ENCODE measurements around the gene IFI27.

Gene IFI27

DNA sequence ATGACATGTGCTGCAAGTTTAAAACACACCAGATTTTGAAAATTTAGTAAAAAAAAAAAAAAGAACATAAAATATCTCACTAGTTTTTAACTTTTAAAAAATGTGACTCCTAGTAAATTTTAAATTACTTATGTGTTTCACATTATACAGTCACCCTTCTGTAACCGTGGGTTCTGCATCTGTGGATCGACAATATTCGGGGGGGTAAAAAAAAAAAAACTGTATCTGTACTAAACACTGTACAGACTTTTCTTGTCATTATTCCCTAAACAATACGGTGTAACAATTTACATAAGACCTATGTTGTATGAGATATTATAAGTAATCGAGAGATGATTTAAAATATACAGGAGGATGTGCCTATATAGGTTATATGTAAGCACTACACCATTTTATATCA, 32.7 kb upstream of the IFI27 start:
- no peak overlapping the region for H3K4me3 ChIP-seq (ENCODE audit: low read depth, low read length)
- DNase-seq (ENCODE audit: low read depth), result no peak
- TF ChIP-seq, protein P1, sequence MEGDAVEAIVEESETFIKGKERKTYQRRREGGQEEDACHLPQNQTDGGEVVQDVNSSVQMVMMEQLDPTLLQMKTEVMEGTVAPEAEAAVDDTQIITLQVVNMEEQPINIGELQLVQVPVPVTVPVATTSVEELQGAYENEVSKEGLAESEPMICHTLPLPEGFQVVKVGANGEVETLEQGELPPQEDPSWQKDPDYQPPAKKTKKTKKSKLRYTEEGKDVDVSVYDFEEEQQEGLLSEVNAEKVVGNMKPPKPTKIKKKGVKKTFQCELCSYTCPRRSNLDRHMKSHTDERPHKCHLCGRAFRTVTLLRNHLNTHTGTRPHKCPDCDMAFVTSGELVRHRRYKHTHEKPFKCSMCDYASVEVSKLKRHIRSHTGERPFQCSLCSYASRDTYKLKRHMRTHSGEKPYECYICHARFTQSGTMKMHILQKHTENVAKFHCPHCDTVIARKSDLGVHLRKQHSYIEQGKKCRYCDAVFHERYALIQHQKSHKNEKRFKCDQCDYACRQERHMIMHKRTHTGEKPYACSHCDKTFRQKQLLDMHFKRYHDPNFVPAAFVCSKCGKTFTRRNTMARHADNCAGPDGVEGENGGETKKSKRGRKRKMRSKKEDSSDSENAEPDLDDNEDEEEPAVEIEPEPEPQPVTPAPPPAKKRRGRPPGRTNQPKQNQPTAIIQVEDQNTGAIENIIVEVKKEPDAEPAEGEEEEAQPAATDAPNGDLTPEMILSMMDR (conservative IDR thresholded peaks at IDR 0.05; ENCODE audit: low read depth, low read length), result no peak

DNA sequence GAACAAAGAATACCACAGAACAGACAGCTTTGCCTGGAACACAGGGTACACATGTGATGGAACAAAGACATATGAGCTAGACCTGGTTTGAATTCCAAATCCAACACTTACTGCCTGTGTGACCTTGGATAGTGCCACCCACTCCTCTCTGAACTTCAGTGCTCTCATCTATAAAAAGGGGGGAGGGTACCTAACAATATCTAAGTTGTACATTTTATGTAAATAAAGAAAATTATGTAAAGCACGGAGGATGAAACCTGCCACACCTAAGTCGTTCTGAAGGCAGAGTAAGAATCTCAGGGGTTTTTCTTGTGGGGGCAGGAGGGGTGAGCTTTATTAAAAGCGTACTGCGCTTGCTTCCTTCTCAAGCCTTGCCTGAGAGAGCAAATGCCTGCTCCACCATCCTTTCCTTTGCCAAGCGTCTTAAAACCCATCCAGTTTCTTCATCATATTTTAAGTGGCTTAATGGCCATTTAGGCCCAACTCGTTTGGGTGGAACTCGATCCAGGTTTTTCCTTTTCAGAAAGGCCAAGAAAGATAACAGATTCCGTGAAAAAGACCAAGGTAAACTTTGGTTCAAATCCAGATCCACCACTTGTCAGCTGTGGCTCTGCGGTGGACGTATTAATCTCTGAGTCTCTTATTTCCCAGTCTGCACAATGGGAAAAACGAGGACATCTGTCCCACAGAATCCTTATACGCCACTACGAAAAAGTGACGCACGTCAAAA, 30.5 kb upstream of the IFI27 start:
- DNase-seq (ENCODE audit: low read depth), result peak; percentile 31
- TF ChIP-seq, protein P1 (conservative IDR thresholded peaks at IDR 0.05; ENCODE audit: low read depth, low read length), result no peak
- H3K4me3 ChIP-seq (ENCODE audit: low read depth, low read length), result peak overlapping the region; percentile 95

DNA sequence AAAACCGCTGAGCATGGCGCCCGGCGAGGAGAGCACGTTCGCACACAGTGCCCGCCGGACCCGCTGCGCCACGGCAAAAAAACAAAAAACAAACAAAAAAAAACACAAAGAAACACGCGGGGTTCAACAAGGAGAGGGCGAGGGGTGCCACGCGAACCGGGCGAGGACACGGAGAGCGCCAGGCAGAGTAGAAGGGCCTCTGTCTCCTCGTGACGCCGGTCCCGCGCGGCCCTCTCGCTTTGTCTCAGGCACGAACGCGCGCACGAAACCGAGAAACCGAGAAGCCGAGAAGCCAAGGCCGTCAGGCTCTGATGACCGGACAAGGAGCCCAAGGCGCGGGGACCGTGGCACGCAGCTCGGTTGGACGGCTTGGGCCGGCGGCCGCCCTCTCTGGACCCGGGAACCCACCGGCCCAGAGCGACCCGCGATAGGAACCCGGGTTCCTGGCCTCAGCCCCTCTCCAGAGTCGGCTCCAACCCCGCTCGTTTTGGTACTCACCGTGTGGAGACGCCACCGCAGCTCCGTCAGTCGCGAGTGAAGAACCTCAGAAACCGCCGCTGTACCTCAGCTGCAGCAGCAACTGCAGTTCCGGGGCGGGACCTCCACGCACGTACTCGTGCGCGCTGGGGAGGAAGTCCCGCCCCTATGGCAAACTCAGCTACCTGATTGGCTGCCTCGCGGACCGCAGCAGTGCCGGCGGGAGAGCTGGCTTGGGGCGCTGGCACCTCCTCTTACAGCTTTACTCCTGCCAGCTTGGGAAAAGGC, 29.7 kb upstream of the IFI27 start, which contains the start of the genes DDX24 and IFI27L1:
Gene DDX24, minus strand, starts transcription at position 582 of the 765 bp plus-strand sequence. CDS start 1,460 bp downstream, outside the sequence.
Gene IFI27L1, plus strand, starts transcription at position 690 of the 765 bp plus-strand sequence. CDS start 15,628 bp downstream, outside the sequence.
- H3K4me3 ChIP-seq (ENCODE audit: low read depth, low read length), result peak within 1 kb of the TSS; percentile 95
- TF ChIP-seq, protein P1 (conservative IDR thresholded peaks at IDR 0.05; ENCODE audit: low read depth, low read length), result no peak
- DNase-seq (ENCODE audit: low read depth), result peak; percentile 96

DNA sequence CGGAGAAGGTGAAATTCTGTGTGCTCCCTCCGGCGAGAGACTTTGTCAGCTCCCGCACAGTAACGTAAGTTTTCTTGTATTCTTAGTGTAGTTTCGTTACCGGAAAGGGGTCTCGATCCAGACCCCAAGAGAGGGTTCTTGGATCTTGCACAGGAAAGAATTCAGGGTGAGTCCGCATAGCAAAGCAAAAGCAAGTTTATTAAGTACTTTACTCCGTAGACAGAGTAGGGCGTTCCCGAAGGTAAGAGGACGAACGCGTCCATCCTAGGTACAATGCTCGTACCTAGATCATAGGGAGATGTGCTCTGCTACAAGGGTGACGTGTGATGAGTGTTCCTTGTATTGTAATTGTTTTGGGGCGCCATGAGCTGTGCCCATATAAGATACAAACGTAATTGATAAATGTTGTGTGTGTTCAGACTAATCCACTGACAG, 29.1 kb upstream of the IFI27 start:
- peak overlapping the region; percentile 95 for H3K4me3 ChIP-seq (ENCODE audit: low read depth, low read length)
- no peak for DNase-seq (ENCODE audit: low read depth)

DNA sequence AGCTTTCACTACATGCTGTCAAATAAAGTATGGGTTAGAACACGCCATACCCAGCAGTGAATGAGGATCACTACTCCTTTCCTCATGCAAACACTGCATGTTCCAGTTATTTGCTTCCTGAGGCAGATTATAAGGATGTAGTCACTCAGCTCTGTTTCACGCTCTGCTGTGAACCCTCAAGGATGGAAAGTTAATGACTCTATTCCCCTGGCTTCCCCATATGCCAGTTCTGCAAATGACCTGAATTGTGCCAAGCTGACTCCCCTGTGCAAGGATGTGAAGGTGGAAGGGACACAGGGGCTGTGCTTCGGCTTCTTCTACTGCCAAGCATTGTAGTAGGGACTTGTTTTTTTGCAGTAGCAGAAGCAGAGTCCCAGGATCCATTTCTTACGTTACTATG, 22.6 kb upstream of the IFI27 start:
- no peak overlapping the region for H3K4me3 ChIP-seq (ENCODE audit: low read depth, low read length)

More for the DNA sequence above, 29.1 kb upstream of the IFI27 start:
- TF ChIP-seq, protein P1 (conservative IDR thresholded peaks at IDR 0.05; ENCODE audit: low read depth, low read length), result no peak

DNA sequence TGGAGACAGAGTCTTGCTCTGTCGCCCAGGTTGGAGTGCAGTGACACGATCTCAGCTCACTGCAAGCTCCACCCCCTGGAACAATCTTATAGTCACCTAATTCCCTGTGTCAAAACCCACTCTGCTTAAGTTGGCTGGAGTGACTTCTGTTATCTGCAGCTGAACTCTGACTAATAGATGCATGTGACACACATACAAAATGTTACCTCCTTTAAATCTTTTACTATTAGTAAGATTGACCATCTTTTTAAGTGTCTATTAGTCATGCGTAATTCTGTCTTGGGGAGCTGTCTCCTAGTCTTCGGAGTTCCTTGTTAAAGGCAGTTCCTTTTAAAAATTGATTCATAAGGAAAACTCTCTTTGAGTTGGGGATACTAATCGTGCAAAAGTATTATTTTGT, 22.0 kb upstream of the IFI27 start:
- TF ChIP-seq, protein P1 (conservative IDR thresholded peaks at IDR 0.05; ENCODE audit: low read depth, low read length), result no peak
- peak; percentile 23 for DNase-seq (ENCODE audit: low read depth)
- no peak overlapping the region for H3K4me3 ChIP-seq (ENCODE audit: low read depth, low read length)

More for the DNA sequence above, 22.6 kb upstream of the IFI27 start:
- TF ChIP-seq, protein P1 (conservative IDR thresholded peaks at IDR 0.05; ENCODE audit: low read depth, low read length), result no peak
- no peak for DNase-seq (ENCODE audit: low read depth)
